Lung (tissue), 12 donors: ENCODE measurements around the gene SSBP3. TPM values are rescaled to one million over a fixed set of nuclear protein-coding genes. Genes with fewer than 3 reads are reported as not detected.
A peak's percentile ranks its signal among the peaks of the same experiment; 100 is the strongest.

ENCODE experiments used
- ATAC-seq: fragments of 200-7000 bp; cut with Tn5 transposase; one replicate; pipeline ENCODE4 v1.9.1; 2020; ENCODE audit warnings: moderate number of reproducible peaks; ENCODE audit not compliant: insufficient read depth, low FRiP score
- DNase-seq, 3 donors: peaks; one replicate each; pipeline ENCODE4 v3.0.0-alpha.2; 2013 to 2017
- H3K27ac ChIP-seq, 2 donors: one replicate each; pipeline ENCODE4 v1.5.1; 2013; ENCODE audit warnings: mild to moderate bottlenecking in 2 of 2, moderate library complexity in 2 of 2, control low read depth in 1 of 2, inconsistent platforms in 1 of 2, low read depth in 1 of 2, low read length in 1 of 2
- H3K27me3 ChIP-seq, 3 donors: one replicate each; pipeline ENCODE4 v1.5.1; 2013; ENCODE audit warnings: low read length in 2 of 3; ENCODE audit not compliant: control insufficient read depth in 3 of 3, insufficient read depth in 3 of 3
- H3K36me3 ChIP-seq, 4 donors: one replicate each; pipeline ENCODE4 v1.5.1; 2013; ENCODE audit warnings: low read length in 4 of 4, mild to moderate bottlenecking in 1 of 4, moderate library complexity in 1 of 4; ENCODE audit not compliant: control insufficient read depth in 4 of 4, insufficient read depth in 4 of 4
- H3K4me1 ChIP-seq, 5 donors: one replicate each; pipeline ENCODE4 v1.5.1; 2013; ENCODE audit warnings: low read length in 5 of 5, mild to moderate bottlenecking in 2 of 5, moderate library complexity in 1 of 5; ENCODE audit not compliant: control insufficient read depth in 5 of 5, insufficient read depth in 5 of 5
- H3K4me3 ChIP-seq: one replicate; pipeline ENCODE4 v1.5.1; 2013; ENCODE audit warnings: mild to moderate bottlenecking, control low read depth, moderate library complexity
- H3K9ac ChIP-seq, 2 donors: one replicate each; pipeline ENCODE4 v1.5.1; 2013; ENCODE audit warnings: low read length in 2 of 2, control low read depth in 1 of 2; ENCODE audit not compliant: insufficient read depth in 1 of 2
- H3K9me3 ChIP-seq, 4 donors: one replicate each; pipeline ENCODE4 v1.5.1; 2013; ENCODE audit warnings: low read length in 3 of 4, mild to moderate bottlenecking in 1 of 4, moderate library complexity in 1 of 4; ENCODE audit not compliant: control insufficient read depth in 4 of 4, insufficient read depth in 3 of 4
- CTCF ChIP-seq: IDR thresholded peaks from 2 replicates; pipeline ENCODE4 v1.5.1; 2012; ENCODE audit warnings: mild to moderate bottlenecking; ENCODE audit errors: control extremely low read depth, extremely low read depth
- WGBS, 2 donors: extraction: QIAGEN DNeasy Blood & Tissue Kit; methylation state at CpG; one replicate each; pipeline ENCODE4 v1.1.7; 2013; 5-methylcytosine and 5-hydroxymethylcytosine counted together
- polyA plus RNA-seq, 2 donors: library from polyadenylated mRNA; stranded (reverse); fragments of 200-250 nt; gene quantifications; one replicate each; pipeline ENCODE4 v1.2.1, GENCODE V29; 2013
- total RNA-seq, 2 donors: library from RNA; depleted of rRNA in 1 of 2; stranded (reverse); fragments of >200 nt in 1 of 2; gene quantifications; one replicate each; pipeline ENCODE4 v1.2.1, GENCODE V29; 2014 to 2021
- donor health status: control.
- donor health status: control.
- donor health status: Bipolar disorder and iron deficiency.
- donor health status: healthy.
- donor health status: DM: yes; HTN: yes; CAD: no.

SSBP3 gene
- total and polyA plus RNA-seq, 4 donors: 15.9 to 47.8 (median 34.8) TPM

GRCh38 chr1:54332781-54333585 is 73.2 kb downstream of the SSBP3 start:
- no peak overlapping the region for H3K9ac ChIP-seq
- peaks cover 12 to 91% (median 57%) of the 10 kb centered on the region in 5 donors for H3K4me1 ChIP-seq
- H3K27ac ChIP-seq: peak overlapping the region in 1 of 2 donors; percentile 58
- ATAC-seq (no peak), DNase-seq (no peak)
- H3K4me3 ChIP-seq: no peak overlapping the region
- H3K36me3 ChIP-seq: peaks cover 0 to 5% (median 0%) of the 10 kb centered on the region in 4 donors
- no peaks in the 10 kb centered on the region for H3K9me3 ChIP-seq
- WGBS, 2 donors: 67 to 87% methylated on average over 21 of the region's 21 CpGs
- H3K27me3 ChIP-seq: no peaks in the 10 kb centered on the region
- TF ChIP-seq CTCF: no peak

GRCh38 chr1:54331843-54332463 is 74.2 kb downstream of the SSBP3 start:
- peaks cover 17 to 96% (median 61%) of the 10 kb centered on the region in 5 donors for H3K4me1 ChIP-seq
- DNase-seq: no peak
- H3K4me3 ChIP-seq: no peak overlapping the region
- WGBS, 2 donors: 88 to 93% methylated on average over 3 of the region's 3 CpGs
- no peak for TF ChIP-seq CTCF
- no peaks in the 10 kb centered on the region for H3K9me3 ChIP-seq
- no peak overlapping the region for H3K9ac ChIP-seq
- H3K27me3 ChIP-seq: no peaks in the 10 kb centered on the region
- peaks cover 0 to 5% (median 0%) of the 10 kb centered on the region in 4 donors for H3K36me3 ChIP-seq
- ATAC-seq: no peak
- H3K27ac ChIP-seq: peak overlapping the region in 1 of 2 donors; percentile 60

- peaks cover 0 to 5% (median 0%) of the 10 kb centered on the region in 4 donors for H3K36me3 ChIP-seq
- peak overlapping the region in 1 of 2 donors; percentile 60 for H3K27ac ChIP-seq
- H3K9ac ChIP-seq: no peak overlapping the region
- peaks cover 20 to 96% (median 59%) of the 10 kb centered on the region in 5 donors for H3K4me1 ChIP-seq
- peak in 1 of 3 donors; percentile 61 for DNase-seq
- H3K9me3 ChIP-seq: no peaks in the 10 kb centered on the region
- no peaks in the 10 kb centered on the region for H3K27me3 ChIP-seq
- H3K4me3 ChIP-seq: no peak overlapping the region
- WGBS, 2 donors: 54 to 65% methylated on average over 12 of the region's 12 CpGs
- no peak for TF ChIP-seq CTCF
- ATAC-seq: no peak
Measured at GRCh38 chr1:54331091-54331772, 75.0 kb downstream of the SSBP3 start.
